GM18499 (cell line): ENCODE results near the gene CDC14B.

Experiments
- ATAC-seq: cut with Tn5 transposase; IDR thresholded peaks from one replicate; pipeline ENCODE4 v1.9.1; 2021; ENCODE audit warnings: moderate number of reproducible peaks; ENCODE audit not compliant: insufficient read depth, unreplicated experiment

Gene CDC14B

DNA sequence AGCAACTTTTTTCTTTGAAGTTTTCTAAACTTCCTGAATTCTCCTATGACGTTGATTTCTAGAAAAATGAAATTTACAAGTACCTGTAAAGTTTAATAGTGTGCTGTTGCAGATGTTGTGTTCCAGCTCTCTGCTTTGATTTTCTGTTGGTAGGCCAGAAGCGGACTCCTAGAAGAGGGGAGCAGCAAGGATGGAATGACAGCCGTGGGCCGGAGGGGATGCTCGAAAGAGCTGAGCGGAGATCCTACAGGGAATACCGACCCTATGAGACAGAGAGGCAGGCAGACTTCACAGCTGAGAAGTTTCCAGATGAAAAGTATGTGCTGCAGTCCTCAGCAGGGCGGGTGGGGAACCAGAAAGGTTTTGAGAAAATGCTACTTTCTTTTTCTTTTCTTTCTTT lies 161.4 kb downstream of the CDC14B start:
- ATAC-seq, result no peak

DNA sequence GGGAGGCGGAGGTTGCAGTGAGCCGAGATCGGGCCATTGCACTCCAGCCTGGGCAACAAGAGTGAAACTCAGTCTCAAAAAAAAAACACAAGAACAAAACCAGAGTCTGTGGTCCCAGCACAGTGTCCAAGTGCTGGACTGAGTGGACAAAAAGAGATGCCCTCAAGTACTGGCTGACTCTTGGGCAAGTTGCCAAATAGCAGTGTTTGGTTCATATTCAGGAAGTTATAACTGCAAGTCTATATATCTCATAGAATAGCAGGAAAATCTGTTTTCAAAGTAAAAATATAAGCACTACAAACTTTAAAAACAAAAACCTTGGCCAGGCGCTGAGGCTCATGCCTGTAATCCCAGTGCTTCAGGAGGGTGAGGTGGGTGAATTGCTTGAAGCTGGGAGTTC lies 162.4 kb downstream of the CDC14B start:
- no peak for ATAC-seq

DNA sequence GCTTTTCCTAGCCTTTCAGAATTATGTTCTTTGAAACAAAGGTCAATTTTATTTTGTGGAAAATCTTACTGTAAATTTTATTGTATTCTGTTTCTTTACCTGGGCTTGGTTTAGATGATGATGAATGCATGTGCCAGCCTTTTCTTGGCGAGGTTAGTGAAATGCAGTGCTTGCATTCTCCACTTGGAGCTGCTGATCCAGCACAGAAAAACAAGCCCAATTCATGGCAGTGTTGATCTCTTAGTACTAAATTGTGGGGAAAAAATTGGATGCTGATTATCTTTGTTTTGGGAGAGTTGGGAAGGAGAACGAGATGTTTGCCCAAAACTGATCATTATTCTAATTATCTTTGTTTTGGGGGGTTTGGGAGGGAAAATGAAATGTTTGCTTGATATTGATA lies 166.0 kb downstream of the CDC14B start:
- no peak for ATAC-seq

DNA sequence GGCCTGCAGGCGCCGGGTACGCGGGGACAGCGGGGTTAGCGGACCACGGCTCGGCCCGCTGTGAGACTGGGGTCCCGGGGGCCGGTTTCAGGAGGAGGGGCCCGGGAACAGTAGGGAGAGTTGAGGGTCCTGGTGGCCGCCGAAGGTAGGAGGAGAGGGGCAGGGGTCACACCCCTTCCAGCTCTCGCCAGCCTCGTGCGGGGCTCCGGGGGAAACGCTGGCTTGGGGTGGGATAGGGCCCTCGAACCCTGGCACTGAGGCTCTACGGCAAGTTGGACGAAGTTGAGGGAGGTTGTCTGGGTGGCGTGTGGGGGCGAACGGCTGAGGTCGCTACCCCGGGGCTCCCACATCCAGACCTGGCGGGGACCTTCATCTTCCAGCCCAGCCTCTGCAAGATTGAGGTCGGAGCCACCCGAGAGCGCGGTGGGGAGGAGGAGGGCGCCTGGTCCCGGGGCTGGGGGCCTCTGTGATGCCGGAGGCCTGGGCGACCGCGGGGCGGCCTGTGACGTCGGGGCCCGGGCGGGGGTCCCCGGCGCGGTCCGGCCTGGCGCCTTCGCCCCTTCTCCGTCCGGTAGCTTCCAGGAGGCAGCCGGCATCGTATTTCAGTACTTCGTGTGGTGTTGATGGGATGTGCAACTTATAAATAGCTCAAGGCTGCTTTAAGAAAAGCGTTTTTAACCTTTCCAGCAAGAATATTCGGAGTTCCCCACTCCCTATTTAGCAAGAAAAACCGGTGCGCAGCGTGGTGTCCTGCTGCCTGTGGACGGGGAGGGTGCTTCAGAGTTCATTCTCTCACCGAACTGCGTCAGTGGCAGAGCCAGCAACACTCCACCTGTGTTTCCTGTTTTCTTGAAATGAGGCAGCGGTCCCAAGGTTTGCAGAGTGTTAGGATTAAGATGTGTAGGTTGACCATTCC lies 168.8 kb downstream of the CDC14B start:
- peak; percentile 6 for ATAC-seq
